ENCODE data around the gene ADAM11. TPM values are rescaled to one million over a fixed set of nuclear protein-coding genes. Genes with fewer than 3 reads are reported as not detected.

ADAM11 gene
- total RNA-seq, 4 donors from 2014 or later: 0.42 to 3.9 (median 1.6) TPM

GRCh38 chr17:44763170-44763569 is 4.4 kb downstream of the ADAM11 start:
- Histone ChIP-seq H3K27ac (no peak overlapping the region), H3K4me1 (peaks cover 0 to 16% (median 9%) of the 10 kb centered on the region in 4 donors), H3K9me3 (no peaks in the 10 kb centered on the region), H3K36me3 (no peaks in the 10 kb centered on the region), H3K4me3 (no peak overlapping the region), H3K27me3 (peaks cover 0 to 34% of the 10 kb centered on the region in 2 donors)
- 74 to 78% methylated on average over 5 of the region's 5 CpGs for WGBS, 2 donors
- no peak for DNase-seq (ENCODE audit: low spot score in 2 of 2)
- no peak for TF ChIP-seq CTCF (IDR thresholded peaks at IDR 0.05)
- TF ChIP-seq EP300 (IDR thresholded peaks at IDR 0.05): no peak
- TF ChIP-seq POLR2A (IDR thresholded peaks at IDR 0.05): no peak

GRCh38 chr17:44765965-44766364 is 7.2 kb downstream of the ADAM11 start:
- Histone ChIP-seq H3K27ac (no peak overlapping the region), H3K4me3 (no peak overlapping the region), H3K9me3 (no peaks in the 10 kb centered on the region), H3K4me1 (no peaks in the 10 kb centered on the region), H3K27me3 (peaks cover 0 to 9% of the 10 kb centered on the region in 2 donors), H3K36me3 (no peaks in the 10 kb centered on the region)
- WGBS, 2 donors: 71 to 72% methylated on average over 11 of the region's 11 CpGs
- no peak for DNase-seq (ENCODE audit: low spot score in 2 of 2)
- no peak for TF ChIP-seq EP300 (IDR thresholded peaks at IDR 0.05)
- TF ChIP-seq POLR2A (IDR thresholded peaks at IDR 0.05): no peak
- no peak for TF ChIP-seq CTCF (IDR thresholded peaks at IDR 0.05)

- TF ChIP-seq EP300 (IDR thresholded peaks at IDR 0.05) (no peak), CTCF (IDR thresholded peaks at IDR 0.05) (no peak), POLR2A (IDR thresholded peaks at IDR 0.05) (no peak)
- no peak overlapping the region for H3K4me3 ChIP-seq
These were observed 7.7 kb downstream of the ADAM11 start for GRCh38 chr17:44766409-44767038.

GRCh38 chr17:44767493-44767892 is 8.7 kb downstream of the ADAM11 start:
- TF ChIP-seq CTCF (IDR thresholded peaks at IDR 0.05) (no peak), EP300 (IDR thresholded peaks at IDR 0.05) (no peak), POLR2A (IDR thresholded peaks at IDR 0.05) (no peak)
- no peaks in the 10 kb centered on the region for H3K9me3 ChIP-seq
- WGBS, 2 donors: 57 to 63% methylated on average over 4 of the region's 4 CpGs

More at GRCh38 chr17:44766409-44767038, 7.7 kb downstream of the ADAM11 start:
- H3K36me3 ChIP-seq: no peaks in the 10 kb centered on the region
- H3K27me3 ChIP-seq: peaks cover 0 to 3% of the 10 kb centered on the region in 2 donors
- H3K9me3 ChIP-seq: no peaks in the 10 kb centered on the region
- no peak overlapping the region for H3K27ac ChIP-seq
- H3K4me1 ChIP-seq: no peaks in the 10 kb centered on the region
- 50 to 52% methylated on average over 8 of the region's 8 CpGs for WGBS, 2 donors
- no peak for DNase-seq (ENCODE audit: low spot score in 2 of 2)

GRCh38 chr17:44768505-44769142 is 9.8 kb downstream of the ADAM11 start:
- no peak for DNase-seq (ENCODE audit: low spot score in 2 of 2)
- 80 to 83% methylated on average over 11 of the region's 11 CpGs for WGBS, 2 donors
- H3K27ac ChIP-seq: no peak overlapping the region
- no peaks in the 10 kb centered on the region for H3K4me1 ChIP-seq
- H3K4me3 ChIP-seq: no peak overlapping the region
- TF ChIP-seq EP300 (IDR thresholded peaks at IDR 0.05) (no peak), CTCF (IDR thresholded peaks at IDR 0.05) (no peak), POLR2A (IDR thresholded peaks at IDR 0.05) (no peak)
- no peaks in the 10 kb centered on the region for H3K9me3 ChIP-seq
- H3K27me3 ChIP-seq: peaks cover 0 to 7% of the 10 kb centered on the region in 2 donors
- no peaks in the 10 kb centered on the region for H3K36me3 ChIP-seq

More at GRCh38 chr17:44767493-44767892, 8.7 kb downstream of the ADAM11 start:
- no peak for DNase-seq (ENCODE audit: low spot score in 2 of 2)
- Histone ChIP-seq H3K36me3 (no peaks in the 10 kb centered on the region), H3K27ac (no peak overlapping the region), H3K4me1 (no peaks in the 10 kb centered on the region), H3K4me3 (no peak overlapping the region), H3K27me3 (peaks cover 0 to under 1% of the 10 kb centered on the region in 2 donors)

Data from tibial nerve (tissue), 4 donors.